Prostate gland (tissue), 2 donors: ENCODE results near the gene ZDHHC20. TPM values are rescaled to one million over a fixed set of nuclear protein-coding genes. Genes with fewer than 3 reads are reported as not detected.

Experiments
- DNase-seq: peaks from one replicate; pipeline ENCODE4 v3.0.0-alpha.2; 2019; ENCODE audit warnings: low spot score
- H3K27ac ChIP-seq, 2 donors: fragments of 200-600 bp; sonication (generic); 2 replicates each; pipeline ENCODE4 v1.5.1; 2017 to 2019
- H3K27me3 ChIP-seq: fragments of 200-600 bp; sonication (generic); replicated peaks from 2 replicates; pipeline ENCODE4 v1.5.1; 2019; ENCODE audit not compliant: insufficient read depth
- H3K36me3 ChIP-seq, 2 donors: fragments of 200-600 bp; sonication (generic); 1 replicate in 1 of 2; 2 replicates in 1 of 2; pipeline versions ENCODE4 v1.5.1 to v1.8.1; 2017 to 2019
- H3K4me1 ChIP-seq: fragments of 200-600 bp; sonication (generic); replicated peaks from 2 replicates; pipeline ENCODE4 v1.5.1; 2019
- H3K4me3 ChIP-seq, 2 donors: fragments of 200-600 bp; sonication (generic); 2 replicates each; pipeline ENCODE4 v1.5.1; 2017 to 2019
- H3K9me3 ChIP-seq: fragments of 200-600 bp; sonication (generic); 2 replicates; pipeline ENCODE4 v1.5.1; 2017
- POLR2A ChIP-seq: fragments of 450-650 bp; IDR thresholded peaks from one replicate; pipeline ENCODE4 v1.6.1; 2016; ENCODE audit warnings: antibody characterized with exemption, mild to moderate bottlenecking
- POLR2AphosphoS5 ChIP-seq: sonication (generic); formaldehyde crosslinking; IDR thresholded peaks from one replicate; pipeline ENCODE4 v1.6.1; 2017; ENCODE audit warnings: antibody characterized with exemption
- WGBS: methylation state at CpG from one replicate; pipeline ENCODE4 v1.1.5; 2018; 5-methylcytosine and 5-hydroxymethylcytosine counted together
- intact Hi-C: fragments of 100-400 bp; cut with DNase I; formaldehyde crosslinking; loops from one replicate; pipeline ENCODE4 v1.14.2; 2022
- total RNA-seq, 2 donors: library from RNA; depleted of rRNA; stranded (reverse); fragments of >200 nt; gene quantifications; one replicate each; pipeline ENCODE4 v1.1.0, GENCODE V29; 2016
- TF ChIP-seq, protein P1 (sequence below), 4 experiments: fragments of 200-600 bp in 2 of 4; fragments of 450-650 bp in 2 of 4; sonication (generic) in 2 of 4; IDR thresholded peaks; 1 replicate in 3 of 4; 2 replicates in 1 of 4; pipeline ENCODE4 v1.5.1; 2016 to 2019; ENCODE audit warnings: antibody characterized with exemption in 4 of 4, mild to moderate bottlenecking in 2 of 4, moderate library complexity in 2 of 4

ZDHHC20 gene
- total RNA-seq, 2 donors from 2014 or later: 50.4 to 77.1 TPM

DNA sequence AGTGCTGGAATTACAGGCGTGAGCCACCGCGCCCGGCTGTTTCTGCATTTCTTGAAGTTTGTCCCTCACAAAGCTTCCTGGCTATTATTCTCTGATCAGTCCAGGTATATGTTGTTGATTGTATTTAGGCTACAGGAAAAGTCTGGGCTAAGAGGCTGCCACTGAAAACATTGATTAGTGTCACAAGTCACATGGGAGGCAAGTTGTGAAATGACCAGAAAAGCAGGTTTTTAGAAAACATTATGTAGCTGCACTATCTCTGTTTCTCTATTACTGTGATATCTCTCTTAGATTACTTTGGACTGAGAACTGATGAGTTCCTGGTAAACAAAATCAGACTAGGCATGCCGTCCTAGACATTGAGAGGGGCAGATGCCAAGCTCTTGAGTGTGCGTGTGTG is 16.0 kb upstream of the ZDHHC20 start:
- Histone ChIP-seq H3K4me3 (no peak overlapping the region), H3K9me3 (no peaks in the 10 kb centered on the region), H3K36me3 (no peaks in the 10 kb centered on the region), H3K27me3 (no peaks in the 10 kb centered on the region), H3K27ac (no peak overlapping the region), H3K4me1 (no peaks in the 10 kb centered on the region)
- DNase-seq: no peak
- intact Hi-C loops: loop anchor here (10.0 kb wide), 2 partner anchors 300 to 360 kb away; partner anchors contain the start of genes MRPL57 and SKA3
- TF ChIP-seq POLR2A (no peak), POLR2AphosphoS5 (no peak)
- TF ChIP-seq, protein P1, sequence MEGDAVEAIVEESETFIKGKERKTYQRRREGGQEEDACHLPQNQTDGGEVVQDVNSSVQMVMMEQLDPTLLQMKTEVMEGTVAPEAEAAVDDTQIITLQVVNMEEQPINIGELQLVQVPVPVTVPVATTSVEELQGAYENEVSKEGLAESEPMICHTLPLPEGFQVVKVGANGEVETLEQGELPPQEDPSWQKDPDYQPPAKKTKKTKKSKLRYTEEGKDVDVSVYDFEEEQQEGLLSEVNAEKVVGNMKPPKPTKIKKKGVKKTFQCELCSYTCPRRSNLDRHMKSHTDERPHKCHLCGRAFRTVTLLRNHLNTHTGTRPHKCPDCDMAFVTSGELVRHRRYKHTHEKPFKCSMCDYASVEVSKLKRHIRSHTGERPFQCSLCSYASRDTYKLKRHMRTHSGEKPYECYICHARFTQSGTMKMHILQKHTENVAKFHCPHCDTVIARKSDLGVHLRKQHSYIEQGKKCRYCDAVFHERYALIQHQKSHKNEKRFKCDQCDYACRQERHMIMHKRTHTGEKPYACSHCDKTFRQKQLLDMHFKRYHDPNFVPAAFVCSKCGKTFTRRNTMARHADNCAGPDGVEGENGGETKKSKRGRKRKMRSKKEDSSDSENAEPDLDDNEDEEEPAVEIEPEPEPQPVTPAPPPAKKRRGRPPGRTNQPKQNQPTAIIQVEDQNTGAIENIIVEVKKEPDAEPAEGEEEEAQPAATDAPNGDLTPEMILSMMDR (IDR thresholded peaks at IDR 0.05): no peak
- WGBS: 61% methylated on average over 6 of the region's 6 CpGs

- H3K4me3 ChIP-seq: no peak overlapping the region
- intact Hi-C loops: loop anchor here (10.0 kb wide), 2 partner anchors 296 to 356 kb away; partner anchors contain the start of genes MRPL57 and SKA3
- no peaks in the 10 kb centered on the region for H3K36me3 ChIP-seq
- no peak for DNase-seq
- TF ChIP-seq, protein P1 (IDR thresholded peaks at IDR 0.05): no peak
- TF ChIP-seq POLR2A (no peak), POLR2AphosphoS5 (no peak)
- H3K9me3 ChIP-seq: no peaks in the 10 kb centered on the region
- no peaks in the 10 kb centered on the region for H3K27me3 ChIP-seq
- no peaks in the 10 kb centered on the region for H3K4me1 ChIP-seq
- no peak overlapping the region for H3K27ac ChIP-seq
Observed at GRCh38 chr13:21470785-21471184, 11.7 kb upstream of the ZDHHC20 start.

DNA sequence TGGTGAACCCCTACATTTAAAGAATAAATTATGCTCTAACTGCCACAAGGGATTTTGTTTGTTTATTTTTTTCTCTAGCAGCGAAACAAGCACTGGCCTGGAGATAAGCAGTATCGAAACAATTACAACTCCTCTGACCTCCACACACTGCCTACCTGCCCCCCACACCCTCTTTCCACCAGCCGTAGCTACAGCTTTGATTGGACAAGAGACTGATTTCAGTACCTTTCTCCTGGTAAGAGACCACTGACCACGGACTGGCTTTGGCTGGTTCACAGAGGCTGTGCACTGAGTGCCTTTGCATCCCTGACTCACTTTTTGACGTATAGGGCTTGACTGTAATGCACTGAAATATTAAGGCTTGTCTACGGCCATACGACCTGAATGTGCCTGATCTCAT is 7.4 kb upstream of the ZDHHC20 start:
- Histone ChIP-seq H3K4me3 (no peak overlapping the region), H3K27me3 (no peaks in the 10 kb centered on the region), H3K27ac (no peak overlapping the region), H3K36me3 (no peaks in the 10 kb centered on the region), H3K9me3 (no peaks in the 10 kb centered on the region), H3K4me1 (no peaks in the 10 kb centered on the region)
- no peak for DNase-seq
- WGBS: 64% methylated on average over 7 of the region's 7 CpGs
- no peak for TF ChIP-seq POLR2A
- TF ChIP-seq POLR2AphosphoS5: no peak
- TF ChIP-seq, protein P1 (IDR thresholded peaks at IDR 0.05): no peak
- intact Hi-C loops: no loop called here

GRCh38 chr13:21465710-21466160 is 6.6 kb upstream of the ZDHHC20 start:
- H3K4me3 ChIP-seq: no peak overlapping the region
- peak overlapping the region; percentile 12 to 38 for H3K27ac ChIP-seq
- no peak for TF ChIP-seq POLR2AphosphoS5
- TF ChIP-seq, protein P1 (IDR thresholded peaks at IDR 0.05): no peak
- TF ChIP-seq POLR2A: no peak
- intact Hi-C loops: no loop called here
- no peak for DNase-seq
- H3K9me3 ChIP-seq: no peaks in the 10 kb centered on the region
- WGBS: 22% methylated on average over 9 of the region's 9 CpGs
- no peaks in the 10 kb centered on the region for H3K27me3 ChIP-seq
- no peaks in the 10 kb centered on the region for H3K36me3 ChIP-seq
- H3K4me1 ChIP-seq: no peaks in the 10 kb centered on the region

DNA sequence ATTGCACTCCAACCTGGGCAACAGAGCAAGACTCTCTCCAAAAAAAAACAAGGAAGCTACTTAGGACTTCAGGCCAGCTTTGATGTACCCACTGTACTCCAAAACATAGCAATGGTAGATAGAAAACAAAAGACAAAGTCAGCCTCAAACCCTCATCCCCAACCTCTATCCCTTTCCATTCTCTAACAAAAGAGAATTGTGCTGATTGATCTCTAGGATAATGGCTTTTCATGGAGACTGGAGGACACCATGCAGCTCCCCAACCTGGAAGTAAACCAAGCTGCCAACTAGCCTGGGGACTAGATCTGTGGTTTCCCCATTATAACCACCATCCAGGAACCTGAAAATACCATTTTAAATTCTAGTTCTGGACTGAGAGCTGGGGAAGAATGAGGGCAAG is 4.3 kb upstream of the ZDHHC20 start:
- DNase-seq: no peak
- Histone ChIP-seq H3K36me3 (no peaks in the 10 kb centered on the region), H3K9me3 (no peaks in the 10 kb centered on the region), H3K4me3 (no peak overlapping the region), H3K4me1 (no peaks in the 10 kb centered on the region), H3K27ac (no peak overlapping the region), H3K27me3 (no peaks in the 10 kb centered on the region)
- intact Hi-C loops: no loop called here
- TF ChIP-seq, protein P1 (IDR thresholded peaks at IDR 0.05): no peak
- TF ChIP-seq POLR2A (no peak), POLR2AphosphoS5 (no peak)
